Thyroid gland (tissue), 4 donors: ENCODE data around the gene SPI1. TPM values are rescaled to one million over a fixed set of nuclear protein-coding genes. Genes with fewer than 3 reads are reported as not detected.

Source experiments
- DNase-seq, 2 donors: peaks; one replicate each; pipeline ENCODE4 v3.0.0-alpha.2; 2019
- H3K27ac ChIP-seq, 3 donors: fragments of 200-600 bp; sonication (generic); 1 replicate in 2 of 3; 2 replicates in 1 of 3; pipeline ENCODE4 v1.5.1; 2016 to 2019; ENCODE audit warnings: mild to moderate bottlenecking in 1 of 3, moderate library complexity in 1 of 3
- H3K27me3 ChIP-seq: fragments of 200-600 bp; sonication (generic); one replicate; pipeline ENCODE4 v1.5.1; 2019
- H3K36me3 ChIP-seq, 2 donors: fragments of 200-600 bp; sonication (generic); one replicate each; pipeline ENCODE4 v1.5.1; 2016 to 2019
- H3K4me1 ChIP-seq, 2 donors: fragments of 200-600 bp; sonication (generic); one replicate each; pipeline ENCODE4 v1.5.1; 2017 to 2019
- H3K4me3 ChIP-seq, 3 donors: fragments of 200-600 bp; sonication (generic); replicated peaks in 1 of 3; 1 replicate in 2 of 3; 2 replicates in 1 of 3; pipeline ENCODE4 v1.5.1; 2016; ENCODE audit warnings: mild to moderate bottlenecking in 1 of 3
- H3K9me3 ChIP-seq: fragments of 200-600 bp; sonication (generic); one replicate; pipeline ENCODE4 v1.5.1; 2017
- POLR2A ChIP-seq, 2 donors: fragments of 450-650 bp; IDR thresholded peaks; one replicate each; pipeline ENCODE4 v1.6.1; 2017; ENCODE audit warnings: antibody characterized with exemption in 2 of 2, mild to moderate bottlenecking in 2 of 2, moderate library complexity in 1 of 2
- WGBS, 2 donors: methylation state at CpG; one replicate each; pipeline ENCODE4 v1.1.5; 2017; 5-methylcytosine and 5-hydroxymethylcytosine counted together
- intact Hi-C: fragments of 100-400 bp; cut with DNase I; formaldehyde crosslinking; loops from one replicate; pipeline ENCODE4 v1.15.1; 2023
- total RNA-seq, 4 donors: library from RNA; depleted of rRNA; stranded (reverse); fragments of >200 nt; gene quantifications; one replicate each; pipeline ENCODE4 v1.2.3, GENCODE V29; 2016
- TF ChIP-seq, protein P1 (sequence below), 6 experiments: fragments of 200-600 bp in 3 of 6; fragments of 450-650 bp in 3 of 6; sonication (generic) in 3 of 6; IDR thresholded peaks; one replicate each; pipeline ENCODE4 v1.5.1; 2016 to 2019; ENCODE audit warnings: antibody characterized with exemption in 6 of 6, mild to moderate bottlenecking in 2 of 6, inconsistent platforms in 1 of 6, moderate library complexity in 1 of 6

The SPI1 gene
- total RNA-seq, 4 donors from 2014 or later = 4.8 to 18.0 (median 5.8) TPM

DNA sequence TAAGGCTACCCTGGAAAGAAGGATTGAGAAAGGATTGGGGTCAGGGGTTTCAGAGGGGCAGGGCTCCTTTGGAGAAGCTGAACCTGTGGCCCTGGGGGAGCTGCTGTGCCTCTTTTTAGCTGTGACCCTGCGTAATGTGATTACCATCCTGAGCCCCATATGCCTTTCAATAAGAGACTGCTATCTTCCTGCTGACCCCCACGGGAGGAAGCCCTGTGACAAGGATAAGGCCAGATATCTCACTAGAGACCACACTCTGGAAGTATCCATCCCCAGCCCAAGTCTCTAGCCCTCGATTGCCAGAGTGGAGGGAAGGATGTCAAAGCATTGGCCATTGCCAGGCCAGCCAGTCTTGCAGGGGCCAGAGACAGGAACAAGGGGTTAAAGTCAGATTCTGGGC lies 25.2 kb upstream of the SPI1 start:
- no peak for TF ChIP-seq POLR2A (IDR thresholded peaks at IDR 0.05)
- TF ChIP-seq, protein P1, sequence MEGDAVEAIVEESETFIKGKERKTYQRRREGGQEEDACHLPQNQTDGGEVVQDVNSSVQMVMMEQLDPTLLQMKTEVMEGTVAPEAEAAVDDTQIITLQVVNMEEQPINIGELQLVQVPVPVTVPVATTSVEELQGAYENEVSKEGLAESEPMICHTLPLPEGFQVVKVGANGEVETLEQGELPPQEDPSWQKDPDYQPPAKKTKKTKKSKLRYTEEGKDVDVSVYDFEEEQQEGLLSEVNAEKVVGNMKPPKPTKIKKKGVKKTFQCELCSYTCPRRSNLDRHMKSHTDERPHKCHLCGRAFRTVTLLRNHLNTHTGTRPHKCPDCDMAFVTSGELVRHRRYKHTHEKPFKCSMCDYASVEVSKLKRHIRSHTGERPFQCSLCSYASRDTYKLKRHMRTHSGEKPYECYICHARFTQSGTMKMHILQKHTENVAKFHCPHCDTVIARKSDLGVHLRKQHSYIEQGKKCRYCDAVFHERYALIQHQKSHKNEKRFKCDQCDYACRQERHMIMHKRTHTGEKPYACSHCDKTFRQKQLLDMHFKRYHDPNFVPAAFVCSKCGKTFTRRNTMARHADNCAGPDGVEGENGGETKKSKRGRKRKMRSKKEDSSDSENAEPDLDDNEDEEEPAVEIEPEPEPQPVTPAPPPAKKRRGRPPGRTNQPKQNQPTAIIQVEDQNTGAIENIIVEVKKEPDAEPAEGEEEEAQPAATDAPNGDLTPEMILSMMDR (IDR thresholded peaks at IDR 0.05) = no peak
- Histone ChIP-seq H3K27ac (no peak overlapping the region), H3K4me3 (no peak overlapping the region), H3K27me3 (no peaks in the 10 kb centered on the region), H3K9me3 (no peaks in the 10 kb centered on the region), H3K4me1 (peaks cover 13 to 32% of the 10 kb centered on the region in 2 donors), H3K36me3 (no peaks in the 10 kb centered on the region)
- WGBS, 2 donors = 62 to 75% methylated on average over 3 of the region's 3 CpGs
- intact Hi-C loops = no loop called here
- DNase-seq = no peak

- no peak for TF ChIP-seq POLR2A (IDR thresholded peaks at IDR 0.05)
- TF ChIP-seq, protein P1 (IDR thresholded peaks at IDR 0.05) = no peak
Measured at GRCh38 chr11:47403135-47403534, 24.8 kb upstream of the SPI1 start.

GRCh38 chr11:47400768-47401279 lies 22.5 kb upstream of the SPI1 start:
- Histone ChIP-seq H3K27ac (peak overlapping the region; percentile 61 to 88 (median 86)), H3K36me3 (no peaks in the 10 kb centered on the region), H3K27me3 (no peaks in the 10 kb centered on the region), H3K4me3 (no peak overlapping the region), H3K9me3 (no peaks in the 10 kb centered on the region), H3K4me1 (peaks cover 5 to 20% of the 10 kb centered on the region in 2 donors)
- no peak for DNase-seq
- intact Hi-C loops = no loop called here
- TF ChIP-seq POLR2A (IDR thresholded peaks at IDR 0.05) = no peak
- TF ChIP-seq, protein P1 (IDR thresholded peaks at IDR 0.05) = no peak
- WGBS, 2 donors = 41 to 54% methylated on average over 8 of the region's 8 CpGs

More at GRCh38 chr11:47403135-47403534, 24.8 kb upstream of the SPI1 start:
- H3K36me3 ChIP-seq = no peaks in the 10 kb centered on the region
- 69 to 76% methylated on average over 4 of the region's 4 CpGs for WGBS, 2 donors
- H3K9me3 ChIP-seq = no peaks in the 10 kb centered on the region
- H3K27ac ChIP-seq = no peak overlapping the region
- DNase-seq = no peak
- intact Hi-C loops = no loop called here
- H3K27me3 ChIP-seq = no peaks in the 10 kb centered on the region
- H3K4me3 ChIP-seq = no peak overlapping the region
- peaks cover 13 to 32% of the 10 kb centered on the region in 2 donors for H3K4me1 ChIP-seq

DNA sequence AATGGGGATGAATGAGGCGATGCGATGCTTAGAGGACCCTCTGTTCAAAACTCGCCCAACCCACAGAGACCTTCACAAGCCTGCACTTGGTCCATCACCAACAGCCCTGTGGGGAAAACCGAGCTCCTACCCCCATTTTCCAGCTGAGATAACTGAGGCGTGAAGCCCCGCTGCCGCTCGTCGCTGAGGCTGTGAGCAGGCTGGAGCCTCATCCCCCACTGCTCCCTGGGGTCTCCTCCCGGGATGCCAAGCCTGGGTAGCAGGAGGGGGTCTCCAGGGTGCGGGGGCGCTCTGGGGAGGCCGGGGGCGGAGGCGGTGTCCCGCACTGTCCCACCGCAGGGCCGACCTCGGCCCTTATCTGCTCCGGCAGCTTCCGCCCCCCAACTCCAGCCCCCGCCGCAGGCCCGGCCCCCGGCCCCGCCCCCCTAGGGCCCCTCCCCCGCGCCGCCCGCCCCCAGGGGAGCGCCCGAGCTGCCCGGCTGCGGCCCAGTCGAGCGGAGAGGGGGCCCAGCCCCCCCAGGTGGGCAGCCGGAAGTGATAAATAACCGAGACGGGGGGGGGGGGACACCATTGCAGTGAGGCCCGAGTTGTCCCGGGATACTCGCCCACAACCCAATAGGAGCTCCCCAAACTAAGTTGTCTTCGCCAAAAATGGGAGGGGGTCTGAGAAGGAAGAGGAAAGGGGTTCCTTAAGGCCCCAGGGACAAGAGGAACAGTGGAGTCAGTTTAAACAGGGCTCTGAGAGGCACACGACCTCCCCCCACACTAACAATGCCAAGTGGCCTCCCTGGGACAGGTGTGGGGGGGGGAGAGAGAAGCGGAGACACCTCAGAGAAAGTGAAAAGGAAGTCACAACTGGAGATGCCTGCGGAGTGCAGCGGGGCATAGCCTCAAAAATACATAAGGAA lies 21.8 kb upstream of the SPI1 start:
- H3K27me3 ChIP-seq = no peaks in the 10 kb centered on the region
- TF ChIP-seq, protein P1 (IDR thresholded peaks at IDR 0.05) = no peak
- TF ChIP-seq POLR2A (IDR thresholded peaks at IDR 0.05) = peak in 1 of 2 donors; percentile 50
- intact Hi-C loops = no loop called here
- H3K4me1 ChIP-seq = peaks cover 5 to 26% of the 10 kb centered on the region in 2 donors
- peak overlapping the region; percentile 61 to 88 (median 86) for H3K27ac ChIP-seq
- no peaks in the 10 kb centered on the region for H3K9me3 ChIP-seq
- WGBS, 2 donors = 14% methylated on average over 12 to 15 of the region's 47 CpGs
- peak overlapping the region in 2 of 3 donors; percentile 10 to 53 for H3K4me3 ChIP-seq
- H3K36me3 ChIP-seq = no peaks in the 10 kb centered on the region
- peak; percentile 39 to 44 for DNase-seq

DNA sequence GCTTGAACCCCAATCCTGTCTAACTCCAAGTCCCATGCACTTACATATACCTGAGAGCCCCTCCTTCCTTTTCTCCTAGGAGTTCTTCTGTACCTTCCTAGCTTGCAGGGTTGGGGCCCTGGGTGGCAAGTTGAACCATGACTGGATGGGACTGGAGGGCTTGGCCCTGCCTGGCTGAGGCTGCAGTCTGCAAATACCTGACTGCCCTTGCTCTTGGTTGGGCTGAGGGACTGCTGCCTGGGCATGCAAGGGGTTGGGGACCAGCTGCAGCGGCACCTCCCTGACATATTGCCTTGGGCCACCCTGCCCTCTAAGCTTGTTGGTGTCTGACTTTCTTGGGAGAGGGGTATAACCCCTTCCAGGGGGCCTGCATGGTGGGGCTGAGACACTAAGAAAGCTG lies 20.2 kb upstream of the SPI1 start:
- Histone ChIP-seq H3K27me3 (no peaks in the 10 kb centered on the region), H3K4me3 (no peak overlapping the region), H3K27ac (no peak overlapping the region), H3K4me1 (peaks cover 5 to 34% of the 10 kb centered on the region in 2 donors), H3K9me3 (no peaks in the 10 kb centered on the region), H3K36me3 (no peaks in the 10 kb centered on the region)
- DNase-seq = no peak
- intact Hi-C loops = no loop called here
- no peak for TF ChIP-seq POLR2A (IDR thresholded peaks at IDR 0.05)
- TF ChIP-seq, protein P1 (IDR thresholded peaks at IDR 0.05) = no peak
- 86% methylated on average over 1 of the region's 1 CpG; no CpG with 5 or more reads in 1 of the 2 donors for WGBS, 2 donors
